ENCODE measurements around the gene RIPOR3.

Gene RIPOR3

GRCh38 chr20:50559856-50560638 lies 131.3 kb downstream of the RIPOR3 start:
- H3K9ac ChIP-seq (ENCODE audit: low read length in 5 of 5) = no peak overlapping the region
- H3K4me3 ChIP-seq (ENCODE audit: low read depth in 1 of 5, low read length in 5 of 5) = no peak overlapping the region
- H3K27ac ChIP-seq (ENCODE audit: low read depth, low read length) = no peak overlapping the region

GRCh38 chr20:50559149-50559548 lies 132.2 kb downstream of the RIPOR3 start:
- no peak overlapping the region for H3K4me3 ChIP-seq (ENCODE audit: low read depth in 1 of 5, low read length in 5 of 5)
- H3K27me3 ChIP-seq (ENCODE audit: control insufficient read depth in 5 of 5, insufficient read depth in 4 of 5, low read length in 5 of 5) = no peaks in the 10 kb centered on the region
- H3K9me3 ChIP-seq (ENCODE audit: control insufficient read depth in 5 of 5, low read length in 5 of 5) = no peaks in the 10 kb centered on the region
- no peak overlapping the region for H3K27ac ChIP-seq (ENCODE audit: low read depth, low read length)
- H3K9ac ChIP-seq (ENCODE audit: low read length in 5 of 5) = no peak overlapping the region
- H3K36me3 ChIP-seq (ENCODE audit: control insufficient read depth in 5 of 5, insufficient read depth in 5 of 5, low read length in 5 of 5) = peaks cover 3 to 27% (median 18%) of the 10 kb centered on the region in 5 donors
- peaks cover 0 to 7% (median 0%) of the 10 kb centered on the region in 5 donors for H3K4me1 ChIP-seq (ENCODE audit: control insufficient read depth in 5 of 5, insufficient read depth in 5 of 5, low read length in 5 of 5)

More at GRCh38 chr20:50559856-50560638, 131.3 kb downstream of the RIPOR3 start:
- no peaks in the 10 kb centered on the region for H3K27me3 ChIP-seq (ENCODE audit: control insufficient read depth in 5 of 5, insufficient read depth in 4 of 5, low read length in 5 of 5)
- no peaks in the 10 kb centered on the region for H3K9me3 ChIP-seq (ENCODE audit: control insufficient read depth in 5 of 5, low read length in 5 of 5)
- peaks cover 8 to 29% (median 22%) of the 10 kb centered on the region in 5 donors for H3K36me3 ChIP-seq (ENCODE audit: control insufficient read depth in 5 of 5, insufficient read depth in 5 of 5, low read length in 5 of 5)
- H3K4me1 ChIP-seq (ENCODE audit: control insufficient read depth in 5 of 5, insufficient read depth in 5 of 5, low read length in 5 of 5) = peaks cover 0 to 7% (median 0%) of the 10 kb centered on the region in 5 donors

- Histone ChIP-seq H3K4me1 (ENCODE audit: control insufficient read depth in 5 of 5, insufficient read depth in 5 of 5, low read length in 5 of 5) (peaks cover 0 to 7% (median 0%) of the 10 kb centered on the region in 5 donors), H3K9me3 (ENCODE audit: control insufficient read depth in 5 of 5, low read length in 5 of 5) (no peaks in the 10 kb centered on the region), H3K27ac (ENCODE audit: low read depth, low read length) (no peak overlapping the region)
These were observed 132.8 kb downstream of the RIPOR3 start for GRCh38 chr20:50558483-50558925.

GRCh38 chr20:50557549-50558134 lies 133.7 kb downstream of the RIPOR3 start:
- no peak overlapping the region for H3K4me3 ChIP-seq (ENCODE audit: low read depth in 1 of 5, low read length in 5 of 5)
- H3K4me1 ChIP-seq (ENCODE audit: control insufficient read depth in 5 of 5, insufficient read depth in 5 of 5, low read length in 5 of 5) = peaks cover 0 to 6% (median 0%) of the 10 kb centered on the region in 5 donors
- no peak overlapping the region for H3K27ac ChIP-seq (ENCODE audit: low read depth, low read length)
- no peaks in the 10 kb centered on the region for H3K27me3 ChIP-seq (ENCODE audit: control insufficient read depth in 5 of 5, insufficient read depth in 4 of 5, low read length in 5 of 5)
- H3K36me3 ChIP-seq (ENCODE audit: control insufficient read depth in 5 of 5, insufficient read depth in 5 of 5, low read length in 5 of 5) = peaks cover 0 to 19% (median 13%) of the 10 kb centered on the region in 5 donors
- H3K9me3 ChIP-seq (ENCODE audit: control insufficient read depth in 5 of 5, low read length in 5 of 5) = no peaks in the 10 kb centered on the region
- H3K9ac ChIP-seq (ENCODE audit: low read length in 5 of 5) = no peak overlapping the region

More at GRCh38 chr20:50558483-50558925, 132.8 kb downstream of the RIPOR3 start:
- Histone ChIP-seq H3K9ac (ENCODE audit: low read length in 5 of 5) (no peak overlapping the region), H3K27me3 (ENCODE audit: control insufficient read depth in 5 of 5, insufficient read depth in 4 of 5, low read length in 5 of 5) (no peaks in the 10 kb centered on the region), H3K36me3 (ENCODE audit: control insufficient read depth in 5 of 5, insufficient read depth in 5 of 5, low read length in 5 of 5) (peaks cover 1 to 27% (median 18%) of the 10 kb centered on the region in 5 donors), H3K4me3 (ENCODE audit: low read depth in 1 of 5, low read length in 5 of 5) (no peak overlapping the region)

GRCh38 chr20:50555662-50556061 lies 135.7 kb downstream of the RIPOR3 start:
- H3K27ac ChIP-seq (ENCODE audit: low read depth, low read length) = no peak overlapping the region
- H3K4me1 ChIP-seq (ENCODE audit: control insufficient read depth in 5 of 5, insufficient read depth in 5 of 5, low read length in 5 of 5) = peaks cover 0 to 4% (median 0%) of the 10 kb centered on the region in 5 donors
- no peak overlapping the region for H3K9ac ChIP-seq (ENCODE audit: low read length in 5 of 5)
- H3K36me3 ChIP-seq (ENCODE audit: control insufficient read depth in 5 of 5, insufficient read depth in 5 of 5, low read length in 5 of 5) = no peaks in the 10 kb centered on the region
- H3K9me3 ChIP-seq (ENCODE audit: control insufficient read depth in 5 of 5, low read length in 5 of 5) = no peaks in the 10 kb centered on the region
- H3K27me3 ChIP-seq (ENCODE audit: control insufficient read depth in 5 of 5, insufficient read depth in 4 of 5, low read length in 5 of 5) = no peaks in the 10 kb centered on the region
- no peak overlapping the region for H3K4me3 ChIP-seq (ENCODE audit: low read depth in 1 of 5, low read length in 5 of 5)

- H3K4me1 ChIP-seq (ENCODE audit: control insufficient read depth in 5 of 5, insufficient read depth in 5 of 5, low read length in 5 of 5) = no peaks in the 10 kb centered on the region
- no peaks in the 10 kb centered on the region for H3K27me3 ChIP-seq (ENCODE audit: control insufficient read depth in 5 of 5, insufficient read depth in 4 of 5, low read length in 5 of 5)
- H3K9ac ChIP-seq (ENCODE audit: low read length in 5 of 5) = no peak overlapping the region
- no peaks in the 10 kb centered on the region for H3K36me3 ChIP-seq (ENCODE audit: control insufficient read depth in 5 of 5, insufficient read depth in 5 of 5, low read length in 5 of 5)
- no peaks in the 10 kb centered on the region for H3K9me3 ChIP-seq (ENCODE audit: control insufficient read depth in 5 of 5, low read length in 5 of 5)
- H3K27ac ChIP-seq (ENCODE audit: low read depth, low read length) = no peak overlapping the region
- H3K4me3 ChIP-seq (ENCODE audit: low read depth in 1 of 5, low read length in 5 of 5) = no peak overlapping the region
These were observed 136.4 kb downstream of the RIPOR3 start for GRCh38 chr20:50554694-50555579.

- Histone ChIP-seq H3K36me3 (ENCODE audit: control insufficient read depth in 5 of 5, insufficient read depth in 5 of 5, low read length in 5 of 5) (peaks cover 0 to 6% (median 6%) of the 10 kb centered on the region in 5 donors), H3K27ac (ENCODE audit: low read depth, low read length) (no peak overlapping the region), H3K4me3 (ENCODE audit: low read depth in 1 of 5, low read length in 5 of 5) (no peak overlapping the region), H3K4me1 (ENCODE audit: control insufficient read depth in 5 of 5, insufficient read depth in 5 of 5, low read length in 5 of 5) (peaks cover 0 to 3% (median 0%) of the 10 kb centered on the region in 5 donors), H3K9ac (ENCODE audit: low read length in 5 of 5) (no peak overlapping the region), H3K27me3 (ENCODE audit: control insufficient read depth in 5 of 5, insufficient read depth in 4 of 5, low read length in 5 of 5) (no peaks in the 10 kb centered on the region), H3K9me3 (ENCODE audit: control insufficient read depth in 5 of 5, low read length in 5 of 5) (no peaks in the 10 kb centered on the region)
These were observed 138.4 kb downstream of the RIPOR3 start for GRCh38 chr20:50552979-50553378.

GRCh38 chr20:50551288-50551687 lies 140.1 kb downstream of the RIPOR3 start:
- Histone ChIP-seq H3K36me3 (ENCODE audit: control insufficient read depth in 5 of 5, insufficient read depth in 5 of 5, low read length in 5 of 5) (peaks cover 0 to 6% (median 6%) of the 10 kb centered on the region in 5 donors), H3K9ac (ENCODE audit: low read length in 5 of 5) (peak overlapping the region in 1 of 5 donors; percentile 33), H3K9me3 (ENCODE audit: control insufficient read depth in 5 of 5, low read length in 5 of 5) (no peaks in the 10 kb centered on the region), H3K4me3 (ENCODE audit: low read depth in 1 of 5, low read length in 5 of 5) (no peak overlapping the region), H3K27ac (ENCODE audit: low read depth, low read length) (no peak overlapping the region), H3K27me3 (ENCODE audit: control insufficient read depth in 5 of 5, insufficient read depth in 4 of 5, low read length in 5 of 5) (no peaks in the 10 kb centered on the region), H3K4me1 (ENCODE audit: control insufficient read depth in 5 of 5, insufficient read depth in 5 of 5, low read length in 5 of 5) (peaks cover 0 to 10% (median 4%) of the 10 kb centered on the region in 5 donors)

- peaks cover 0 to 6% (median 6%) of the 10 kb centered on the region in 5 donors for H3K36me3 ChIP-seq (ENCODE audit: control insufficient read depth in 5 of 5, insufficient read depth in 5 of 5, low read length in 5 of 5)
- H3K9me3 ChIP-seq (ENCODE audit: control insufficient read depth in 5 of 5, low read length in 5 of 5) = no peaks in the 10 kb centered on the region
- peaks cover 0 to 17% (median 4%) of the 10 kb centered on the region in 5 donors for H3K4me1 ChIP-seq (ENCODE audit: control insufficient read depth in 5 of 5, insufficient read depth in 5 of 5, low read length in 5 of 5)
- H3K4me3 ChIP-seq (ENCODE audit: low read depth in 1 of 5, low read length in 5 of 5) = no peak overlapping the region
- no peaks in the 10 kb centered on the region for H3K27me3 ChIP-seq (ENCODE audit: control insufficient read depth in 5 of 5, insufficient read depth in 4 of 5, low read length in 5 of 5)
- no peak overlapping the region for H3K27ac ChIP-seq (ENCODE audit: low read depth, low read length)
- H3K9ac ChIP-seq (ENCODE audit: low read length in 5 of 5) = no peak overlapping the region
These were observed 140.8 kb downstream of the RIPOR3 start for GRCh38 chr20:50550531-50550930.
